PFSK-1 (cell line): ENCODE results near the gene BCAS3.

Source experiments
- FOXP2 ChIP-seq: optimal IDR thresholded peaks from 2 replicates; pipeline ENCODE3; 2011; ENCODE audit warnings: borderline replicate concordance, control low read depth, inconsistent platforms; ENCODE audit not compliant: insufficient read depth; ENCODE audit errors: extremely low read length, extremely low read depth
- POLR2AphosphoS5 ChIP-seq: IDR thresholded peaks from 2 replicates; pipeline ENCODE4 v1.6.1; 2012; ENCODE audit warnings: low read depth, mild to moderate bottlenecking, control low read depth, low read length, moderate library complexity
- REST ChIP-seq, 2 experiments: IDR thresholded peaks; 2 replicates each; pipeline versions ENCODE4 v1.6.1 to v1.8.0; 2011 to 2012; ENCODE audit warnings: low read depth in 2 of 2, low read length in 2 of 2, control low read depth in 1 of 2, inconsistent platforms in 1 of 2, mild to moderate bottlenecking in 1 of 2, moderate library complexity in 1 of 2; ENCODE audit not compliant: insufficient read depth in 1 of 2
- SIN3A ChIP-seq: IDR thresholded peaks from 2 replicates; pipeline ENCODE4 v1.6.1; 2012; ENCODE audit warnings: mild to moderate bottlenecking, low read length, moderate library complexity, borderline replicate concordance; ENCODE audit not compliant: insufficient read depth
- TAF1 ChIP-seq: IDR thresholded peaks from 2 replicates; pipeline ENCODE4 v1.6.1; 2012; ENCODE audit warnings: low read length, control low read depth, borderline replicate concordance; ENCODE audit not compliant: insufficient read depth

Gene BCAS3

GRCh38 chr17:60823515-60823914, 145.9 kb downstream of the BCAS3 start:
- TF ChIP-seq FOXP2 (no peak), POLR2AphosphoS5 (no peak), REST (IDR thresholded peaks at IDR 0.05; ENCODE audit: insufficient read depth in 1 of 2, low read depth in 2 of 2, low read length in 2 of 2) (no peak)

GRCh38 chr17:60825351-60825750, 147.7 kb downstream of the BCAS3 start:
- TF ChIP-seq SIN3A (no peak), REST (IDR thresholded peaks at IDR 0.05; ENCODE audit: insufficient read depth in 1 of 2, low read depth in 2 of 2, low read length in 2 of 2) (no peak), TAF1 (no peak), POLR2AphosphoS5 (no peak), FOXP2 (no peak)

- TF ChIP-seq SIN3A (no peak), POLR2AphosphoS5 (no peak), FOXP2 (no peak), TAF1 (no peak)
Measured at GRCh38 chr17:60827943-60828342, 150.3 kb downstream of the BCAS3 start.

GRCh38 chr17:60832151-60832585, 154.5 kb downstream of the BCAS3 start:
- no peak for TF ChIP-seq FOXP2

GRCh38 chr17:60832631-60833030, 155.0 kb downstream of the BCAS3 start:
- TF ChIP-seq REST (IDR thresholded peaks at IDR 0.05; ENCODE audit: insufficient read depth in 1 of 2, low read depth in 2 of 2, low read length in 2 of 2) (no peak), FOXP2 (no peak), POLR2AphosphoS5 (no peak), SIN3A (no peak), TAF1 (no peak)

GRCh38 chr17:60840456-60840855, 162.8 kb downstream of the BCAS3 start:
- TF ChIP-seq TAF1 (no peak), POLR2AphosphoS5 (no peak)

GRCh38 chr17:60845012-60845411, 167.4 kb downstream of the BCAS3 start:
- TF ChIP-seq POLR2AphosphoS5, result no peak
- no peak for TF ChIP-seq TAF1
- TF ChIP-seq REST (IDR thresholded peaks at IDR 0.05; ENCODE audit: insufficient read depth in 1 of 2, low read depth in 2 of 2, low read length in 2 of 2), result no peak
- TF ChIP-seq SIN3A, result no peak
- TF ChIP-seq FOXP2, result no peak
